OCI-LY7 (cell line): Measurements from ENCODE around the gene SLC25A21.

Source experiments
- CTCF ChIP-seq: fragments of 200-600 bp; sonication (generic); conservative IDR thresholded peaks from 2 replicates; pipeline ENCODE4 v1.5.1; 2014; ENCODE audit warnings: mild to moderate bottlenecking, antibody characterized with exemption, low read length, moderate library complexity, mixed read lengths
- EZH2phosphoT487 ChIP-seq: fragments of 200-600 bp; sonication (generic); IDR thresholded peaks from 2 replicates; pipeline ENCODE4 v1.6.1; 2018; ENCODE audit warnings: low read depth, borderline replicate concordance, mild to moderate bottlenecking, mixed run types, antibody characterized with exemption, low read length, moderate library complexity, mixed read lengths

DNA sequence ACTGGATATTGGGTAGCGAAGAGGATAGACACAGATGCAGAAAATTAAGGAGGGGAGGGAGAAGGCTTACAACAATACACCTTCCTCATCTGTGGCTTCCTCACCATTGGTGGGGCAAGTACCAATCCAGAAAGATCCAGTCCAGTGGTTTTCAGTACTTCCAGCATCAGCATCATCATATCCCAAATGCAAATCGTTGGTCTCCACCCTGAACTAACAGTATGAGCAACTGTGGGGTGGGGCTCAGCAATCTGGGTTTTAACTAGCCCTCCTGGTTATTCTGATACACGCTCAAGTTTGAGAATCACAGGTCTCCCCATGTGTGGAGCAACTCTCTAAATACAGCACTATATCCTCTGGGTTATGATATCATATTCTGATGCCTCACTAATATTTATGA is 317.0 kb downstream of the SLC25A21 start:
- TF ChIP-seq CTCF (no peak), EZH2phosphoT487 (no peak)
